NB4 (cell line): Measurements from ENCODE around the gene CNOT6.

Experiments used
- POLR2A ChIP-seq: IDR thresholded peaks from 2 replicates; pipeline ENCODE4 v1.6.1; 2011; ENCODE audit warnings: mild to moderate bottlenecking; ENCODE audit not compliant: insufficient read length; ENCODE audit errors: extremely low read depth
- TF ChIP-seq, protein P1 (sequence below): IDR thresholded peaks from one replicate; pipeline ENCODE4 v1.5.1; 2012; ENCODE audit warnings: low read depth, low read length
- TF ChIP-seq, protein P2 (sequence below): IDR thresholded peaks from 2 replicates; pipeline ENCODE4 v1.6.1; 2011; ENCODE audit warnings: low read depth, low read length

DNA sequence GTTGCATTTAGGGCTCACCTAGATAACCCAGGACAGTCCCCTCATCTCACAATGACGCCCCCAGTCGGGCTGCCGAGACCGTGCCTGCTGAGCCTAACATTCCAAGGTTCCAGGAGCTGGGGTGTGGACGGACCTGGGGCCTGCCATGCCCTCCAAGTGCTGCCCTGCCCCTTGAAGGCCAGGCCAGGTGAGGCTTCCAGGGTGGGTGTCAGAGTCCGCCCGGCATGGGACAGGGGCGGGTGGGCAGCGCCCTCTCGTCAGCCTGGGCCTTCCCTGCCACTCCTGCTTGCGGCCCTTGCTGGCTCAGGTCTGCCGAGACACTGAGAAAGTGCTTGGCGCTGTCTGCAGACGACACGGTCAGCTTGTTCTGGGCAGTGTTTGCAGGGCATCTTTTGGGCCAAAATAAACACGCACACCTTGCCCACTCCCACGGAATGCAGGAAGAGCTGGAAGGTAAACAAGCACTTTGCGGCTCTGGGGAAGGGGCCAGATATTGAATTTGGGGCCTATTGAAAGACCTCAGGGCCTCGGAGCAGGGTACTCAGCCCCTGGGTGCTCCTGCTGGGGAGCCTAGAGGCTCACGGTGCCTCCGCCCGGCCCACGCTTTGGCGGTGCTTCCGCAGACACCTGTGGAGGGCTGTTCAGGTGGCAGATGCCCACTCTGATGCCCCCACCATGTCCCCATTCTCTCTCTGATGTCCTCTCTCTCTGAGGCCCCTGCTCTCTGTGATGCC lies 101.4 kb downstream of the CNOT6 start:
- TF ChIP-seq, protein P1, sequence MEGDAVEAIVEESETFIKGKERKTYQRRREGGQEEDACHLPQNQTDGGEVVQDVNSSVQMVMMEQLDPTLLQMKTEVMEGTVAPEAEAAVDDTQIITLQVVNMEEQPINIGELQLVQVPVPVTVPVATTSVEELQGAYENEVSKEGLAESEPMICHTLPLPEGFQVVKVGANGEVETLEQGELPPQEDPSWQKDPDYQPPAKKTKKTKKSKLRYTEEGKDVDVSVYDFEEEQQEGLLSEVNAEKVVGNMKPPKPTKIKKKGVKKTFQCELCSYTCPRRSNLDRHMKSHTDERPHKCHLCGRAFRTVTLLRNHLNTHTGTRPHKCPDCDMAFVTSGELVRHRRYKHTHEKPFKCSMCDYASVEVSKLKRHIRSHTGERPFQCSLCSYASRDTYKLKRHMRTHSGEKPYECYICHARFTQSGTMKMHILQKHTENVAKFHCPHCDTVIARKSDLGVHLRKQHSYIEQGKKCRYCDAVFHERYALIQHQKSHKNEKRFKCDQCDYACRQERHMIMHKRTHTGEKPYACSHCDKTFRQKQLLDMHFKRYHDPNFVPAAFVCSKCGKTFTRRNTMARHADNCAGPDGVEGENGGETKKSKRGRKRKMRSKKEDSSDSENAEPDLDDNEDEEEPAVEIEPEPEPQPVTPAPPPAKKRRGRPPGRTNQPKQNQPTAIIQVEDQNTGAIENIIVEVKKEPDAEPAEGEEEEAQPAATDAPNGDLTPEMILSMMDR = no peak
- no peak for TF ChIP-seq POLR2A
- TF ChIP-seq, protein P2, sequence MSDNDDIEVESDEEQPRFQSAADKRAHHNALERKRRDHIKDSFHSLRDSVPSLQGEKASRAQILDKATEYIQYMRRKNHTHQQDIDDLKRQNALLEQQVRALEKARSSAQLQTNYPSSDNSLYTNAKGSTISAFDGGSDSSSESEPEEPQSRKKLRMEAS = no peak
